NCI-H1105 (cell line): Measurements from ENCODE around the gene NPIPA3.
"Not testable (repeated sequence)": the region's sequence is repeated elsewhere in the genome, so short reads cannot be mapped to it uniquely, and the experiment has no call there.

Experiments used
- DNase-seq: peaks from one replicate; lab custom pipeline; 2025; lab: John Stamatoyannopoulos, UW

Gene NPIPA3

GRCh38 chr16:14742273-14743128, 39.3 kb downstream of the NPIPA3 start, which contains the start of gene NPIPA2:
Gene NPIPA2, plus strand, starts transcription at chr16:14742533. Its CDS starts 5,533 bp downstream, at chr16:14748066.
- not testable (repeated sequence) for DNase-seq

- not testable (repeated sequence) for DNase-seq
Measured at GRCh38 chr16:14773654-14774053, 70.4 kb downstream of the NPIPA3 start.

GRCh38 chr16:14775624-14776023, 72.4 kb downstream of the NPIPA3 start:
- DNase-seq, result not testable (repeated sequence)
